Heart left ventricle (tissue), 16 donors: ENCODE data around the gene CUX1. TPM values are rescaled to one million over a fixed set of nuclear protein-coding genes. Genes with fewer than 3 reads are reported as not detected.

ENCODE experiments used
- ATAC-seq, 4 donors: fragments of 200-7000 bp; cut with Tn5 transposase; one replicate each; pipeline ENCODE4 v1.9.1; 2020 to 2022; ENCODE audit warnings: moderate library complexity in 4 of 4, mild to moderate bottlenecking in 3 of 4, moderate number of reproducible peaks in 1 of 4
- DNase-seq, 5 donors: peaks; one replicate each; pipeline ENCODE4 v3.0.0-alpha.2; 2020
- H3K27ac ChIP-seq, 12 donors: fragments of 200-600 bp; sonication (generic) in 4 of 12; one replicate each; pipeline versions ENCODE4 v1.5.0 to v1.8.0; 2016 to 2022; ENCODE audit warnings: mild to moderate bottlenecking in 2 of 12
- H3K27me3 ChIP-seq, 9 donors: fragments of 200-600 bp; sonication (generic) in 2 of 9; one replicate each; pipeline versions ENCODE4 v1.5.1 to v1.8.0; 2016 to 2022; ENCODE audit warnings: mild to moderate bottlenecking in 3 of 9
- H3K36me3 ChIP-seq, 9 donors: fragments of 200-600 bp; sonication (generic) in 2 of 9; one replicate each; pipeline versions ENCODE4 v1.5.0 to v1.8.0; 2018 to 2022; ENCODE audit warnings: mild to moderate bottlenecking in 2 of 9
- H3K4me1 ChIP-seq, 12 donors: fragments of 200-600 bp; sonication (generic) in 4 of 12; one replicate each; pipeline versions ENCODE4 v1.5.0 to v1.8.0; 2016 to 2022; ENCODE audit warnings: mild to moderate bottlenecking in 3 of 12
- H3K4me3 ChIP-seq, 12 donors: fragments of 200-600 bp; sonication (generic) in 4 of 12; one replicate each; pipeline versions ENCODE4 v1.5.0 to v1.8.0; 2017 to 2022; ENCODE audit warnings: mild to moderate bottlenecking in 9 of 12, moderate library complexity in 4 of 12
- H3K9me3 ChIP-seq, 12 donors: fragments of 200-600 bp; sonication (generic) in 4 of 12; one replicate each; pipeline versions ENCODE4 v1.5.0 to v1.8.0; 2016 to 2022; ENCODE audit warnings: mild to moderate bottlenecking in 1 of 12
- CTCF ChIP-seq, 12 donors: fragments of 200-600 bp; sonication (generic) in 4 of 12; IDR thresholded peaks; one replicate each; pipeline versions ENCODE4 v1.5.0 to v1.8.0; 2018 to 2022; ENCODE audit warnings: antibody characterized with exemption in 12 of 12, mild to moderate bottlenecking in 5 of 12
- POLR2A ChIP-seq, 2 donors: fragments of 450-650 bp; IDR thresholded peaks; one replicate each; pipeline ENCODE4 v1.6.1; 2017; ENCODE audit warnings: antibody characterized with exemption in 2 of 2, mild to moderate bottlenecking in 2 of 2, moderate library complexity in 2 of 2
- WGBS, 4 donors: extraction: QIAGEN DNeasy Blood & Tissue Kit in 2 of 4; methylation state at CpG; one replicate each; pipeline versions ENCODE4 v1.1.5 to v1.1.7; 2013 to 2018; 5-methylcytosine and 5-hydroxymethylcytosine counted together
- intact Hi-C, 10 donors: fragments of 100-400 bp; cut with DNase I; formaldehyde crosslinking; loops; one replicate each; pipeline versions ENCODE4 v1.11.1 to v1.14.2; 2022
- polyA plus RNA-seq, 2 donors: library from polyadenylated mRNA; stranded (reverse); fragments of 200-250 nt; gene quantifications; one replicate each; pipeline ENCODE4 v1.2.3, GENCODE V29; 2013
- total RNA-seq, 9 donors: library from RNA; depleted of rRNA in 2 of 9; stranded (reverse); fragments of >200 nt in 2 of 9; fragmentation: NEBNext Ultra II Directional in 3 of 9; extraction: Animal tissue kit (Norgen Biotek cat#: 25700) in 3 of 9; gene quantifications; one replicate each; pipeline versions ENCODE4 v1.1.0 to v1.2.4, GENCODE V29; 2016 to 2023
- donor health status: ischemic (EF 13 %, LVEDD 7.1; RV severe dilation, severe dysfunction).
- donor health status: healthy with polysubstance abuse.
- donor health status: DM: no; HTN: yes; CAD: no.
- donor health status: DM: no; HTN: no; CAD: no.
- donor health status: ischemic (EF 25% LVEDD 6.9; RV normal size, moderate dysfunction).
- donor health status: ischemic (EF 25% LVEDD 5.7; RV mildly dilated, moderate dysfunction).
- donor health status: healthy.
- donor health status: DM: yes; HTN: yes; CAD: no.
- donor health status: ischemic (EF 35%, LVEDD 5.7; RV mildly dilated, moderate dysfunction).
- donor health status: nonischemic (EF 11% LVEDD 7.7; RV severe dilation, severe dysfunction).
- donor health status: DM: yes; HTN: yes; CAD: no.
- donor health status: PGD.
- donor health status: ischemic (EF 29% LVEDD 5.4; RV normal size, mild dysfunction).
- donor health status: nonischemic (EF 23%, LVEDD 6.1; RV moderate dilation, normal function).

CUX1 gene
- total and polyA plus RNA-seq, 11 donors = 51.9 to 173 (median 122) TPM

GRCh38 chr7:102080434-102081243, 263.2 kb downstream of the CUX1 start:
- peak in 3 of 4 donors; percentile 54 to 79 (median 54) for ATAC-seq
- Histone ChIP-seq H3K9me3 (peaks cover 0 to 18% (median 2%) of the 10 kb centered on the region in 12 donors), H3K27ac (peak overlapping the region in 8 of 12 donors; percentile 1 to 70 (median 54)), H3K4me1 (peaks cover 0 to 27% (median 8%) of the 10 kb centered on the region in 12 donors), H3K36me3 (peaks cover 0 to 3% (median 0%) of the 10 kb centered on the region in 9 donors), H3K4me3 (peak overlapping the region in 2 of 12 donors; percentile 17 to 36), H3K27me3 (no peaks in the 10 kb centered on the region)
- DNase-seq = no peak
- intact Hi-C loops = no loop called here
- no peak for TF ChIP-seq CTCF (IDR thresholded peaks at IDR 0.05)
- no peak for TF ChIP-seq POLR2A (IDR thresholded peaks at IDR 0.05)
- 70 to 75% (median 72%) methylated on average over 24 of the region's 24 CpGs for WGBS, 4 donors

GRCh38 chr7:102081244-102081627, 263.8 kb downstream of the CUX1 start:
- Histone ChIP-seq H3K4me3 (no peak overlapping the region), H3K4me1 (peaks cover 0 to 27% (median 8%) of the 10 kb centered on the region in 12 donors), H3K27me3 (no peaks in the 10 kb centered on the region), H3K36me3 (peaks cover 0 to 3% (median 0%) of the 10 kb centered on the region in 9 donors), H3K27ac (peak overlapping the region in 5 of 12 donors; percentile 1 to 70 (median 63)), H3K9me3 (peaks cover 0 to 23% (median 2%) of the 10 kb centered on the region in 12 donors)
- ATAC-seq (peak in 1 of 4 donors; percentile 9), DNase-seq (no peak)
- TF ChIP-seq CTCF (IDR thresholded peaks at IDR 0.05) (no peak), POLR2A (IDR thresholded peaks at IDR 0.05) (no peak)
- WGBS, 4 donors = 49 to 69% (median 54%) methylated on average over 9 of the region's 9 CpGs
- intact Hi-C loops = no loop called here

GRCh38 chr7:102082693-102083368, 265.4 kb downstream of the CUX1 start:
- H3K27ac ChIP-seq = no peak overlapping the region
- H3K4me3 ChIP-seq = no peak overlapping the region
- peaks cover 0 to 3% (median 0%) of the 10 kb centered on the region in 9 donors for H3K36me3 ChIP-seq
- 74 to 89% (median 81%) methylated on average over 5 of the region's 5 CpGs for WGBS, 4 donors
- intact Hi-C loops = no loop called here
- TF ChIP-seq POLR2A (IDR thresholded peaks at IDR 0.05) = no peak
- no peak for TF ChIP-seq CTCF (IDR thresholded peaks at IDR 0.05)
- H3K27me3 ChIP-seq = no peaks in the 10 kb centered on the region
- H3K4me1 ChIP-seq = peaks cover 0 to 25% (median 8%) of the 10 kb centered on the region in 12 donors
- H3K9me3 ChIP-seq = peaks cover 0 to 25% (median 2%) of the 10 kb centered on the region in 12 donors
- ATAC-seq (no peak), DNase-seq (no peak)

- DNase-seq = peak in 2 of 5 donors; percentile 2 to 6
- peaks cover 0 to 40% (median 4%) of the 10 kb centered on the region in 12 donors for H3K9me3 ChIP-seq
- peaks cover 0 to 3% (median 0%) of the 10 kb centered on the region in 9 donors for H3K36me3 ChIP-seq
- H3K4me3 ChIP-seq = no peak overlapping the region
- TF ChIP-seq POLR2A (IDR thresholded peaks at IDR 0.05) (no peak), CTCF (IDR thresholded peaks at IDR 0.05) (no peak)
- no peaks in the 10 kb centered on the region for H3K27me3 ChIP-seq
- no peak for ATAC-seq
- no peak overlapping the region for H3K27ac ChIP-seq
- peaks cover 0 to 8% (median 0%) of the 10 kb centered on the region in 12 donors for H3K4me1 ChIP-seq
- 79 to 83% (median 81%) methylated on average over 5 of the region's 5 CpGs for WGBS, 4 donors
- intact Hi-C loops = no loop called here
Observed at GRCh38 chr7:102085218-102085772, 267.9 kb downstream of the CUX1 start.
